Measurements from ENCODE around the gene CDKN2D. TPM values are rescaled to one million over a fixed set of nuclear protein-coding genes. Genes with fewer than 3 reads are reported as not detected.

CDKN2D gene
- total RNA-seq, 4 donors from 2014 or later = 2.9 to 21.4 (median 7.5) TPM

GRCh38 chr19:10566658-10567410 is 1.9 kb downstream of the CDKN2D start:
- no peak for TF ChIP-seq CTCF (IDR thresholded peaks at IDR 0.05)

GRCh38 chr19:10566408-10566657 is 2.4 kb downstream of the CDKN2D start:
- ATAC-seq (ENCODE audit: low FRiP score) = no peak
- no peak for DNase-seq (ENCODE audit: low spot score)
- no peak for TF ChIP-seq CTCF (IDR thresholded peaks at IDR 0.05)

More at GRCh38 chr19:10566658-10567410, 1.9 kb downstream of the CDKN2D start:
- DNase-seq (ENCODE audit: low spot score) = no peak
- no peak for ATAC-seq (ENCODE audit: low FRiP score)

GRCh38 chr19:10565567-10566407 is 3.0 kb downstream of the CDKN2D start, which contains the start of gene KRI1:
TSS of gene KRI1 (minus strand) at chr19:10566010. CDS start at chr19:10565999, 11 bp downstream.
- peak in 2 of 3 donors; percentile 24 to 42 for TF ChIP-seq CTCF (IDR thresholded peaks at IDR 0.05)
- DNase-seq (ENCODE audit: low spot score) (peak; percentile 90), ATAC-seq (ENCODE audit: low FRiP score) (peak; percentile 82)

GRCh38 chr19:10565028-10565566 is 3.7 kb downstream of the CDKN2D start:
- DNase-seq (ENCODE audit: low spot score) (no peak), ATAC-seq (ENCODE audit: low FRiP score) (peak; percentile 0)
- peak in 1 of 3 donors; percentile 13 for TF ChIP-seq CTCF (IDR thresholded peaks at IDR 0.05)

GRCh38 chr19:10562609-10563008 is 6.2 kb downstream of the CDKN2D start:
- DNase-seq (ENCODE audit: low spot score) (no peak), ATAC-seq (ENCODE audit: low FRiP score) (no peak)
- TF ChIP-seq CTCF (IDR thresholded peaks at IDR 0.05) = no peak

GRCh38 chr19:10560154-10560553 is 8.6 kb downstream of the CDKN2D start:
- no peak for TF ChIP-seq CTCF (IDR thresholded peaks at IDR 0.05)
- ATAC-seq (ENCODE audit: low FRiP score) (no peak), DNase-seq (ENCODE audit: low spot score) (no peak)

Data from omental fat pad (tissue), 4 donors.